HUDEP-2 (cell line): Measurements from ENCODE around the gene GRK2.

Source experiments
- DNase-seq, 76 experiments: peaks; one replicate each; lab custom pipeline; 2025; ENCODE audit not compliant: unreplicated experiment in 76 of 76; lab: John Stamatoyannopoulos, UW

GRK2 gene

DNA sequence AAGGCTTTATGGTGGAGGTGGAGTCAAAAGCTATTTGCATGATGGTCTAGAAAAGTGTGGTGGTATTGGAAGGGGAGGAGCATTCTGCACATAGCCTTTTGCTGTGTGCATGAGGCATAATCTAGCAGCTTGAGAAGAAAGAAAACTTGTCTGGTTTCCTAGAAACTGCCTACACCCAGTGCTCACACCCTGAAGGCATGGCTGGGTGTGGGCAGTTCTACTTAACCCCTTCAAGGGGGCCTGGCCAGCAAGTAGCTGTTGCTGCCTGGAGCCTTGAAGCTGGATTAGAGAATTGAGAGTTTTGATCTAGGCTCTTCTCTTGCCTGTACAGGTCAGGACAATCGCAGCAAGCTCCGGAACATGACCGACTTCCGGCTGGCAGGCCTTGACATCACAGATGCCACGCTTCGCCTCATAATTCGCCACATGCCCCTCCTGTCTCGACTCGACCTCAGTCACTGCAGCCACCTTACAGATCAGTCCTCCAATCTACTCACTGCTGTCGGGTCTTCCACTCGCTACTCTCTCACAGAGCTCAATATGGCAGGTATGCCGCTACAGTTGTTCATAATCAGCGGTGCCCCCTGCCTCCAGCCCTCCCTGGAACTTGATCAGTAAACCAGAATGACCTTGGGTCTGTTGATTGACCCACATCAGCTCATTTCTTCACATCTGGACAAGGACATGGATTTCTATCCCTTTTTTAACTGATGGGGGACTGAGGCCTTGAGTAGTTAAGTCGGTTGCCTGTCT is 12.2 kb upstream of the GRK2 start:
- peak in 66 of 76 experiments; percentile 15 to 86 (median 50) for DNase-seq

DNA sequence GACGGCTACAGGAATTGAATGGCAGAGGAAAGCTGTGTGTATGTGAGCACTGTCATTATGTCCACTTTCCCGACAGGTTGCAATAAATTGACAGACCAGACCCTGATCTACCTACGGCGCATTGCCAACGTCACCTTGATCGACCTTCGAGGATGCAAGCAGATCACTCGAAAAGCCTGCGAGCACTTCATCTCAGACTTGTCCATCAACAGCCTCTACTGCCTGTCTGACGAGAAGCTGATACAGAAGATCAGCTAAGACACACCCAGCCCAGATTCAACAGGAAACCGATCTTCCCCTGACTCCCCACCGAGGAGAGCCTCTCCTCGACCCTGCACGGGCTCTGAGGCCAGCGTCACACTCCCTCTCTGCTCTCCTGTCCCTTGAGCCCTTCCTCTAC is 11.5 kb upstream of the GRK2 start:
- DNase-seq: peak in 5 of 76 experiments; percentile 10 to 27 (median 10)

DNA sequence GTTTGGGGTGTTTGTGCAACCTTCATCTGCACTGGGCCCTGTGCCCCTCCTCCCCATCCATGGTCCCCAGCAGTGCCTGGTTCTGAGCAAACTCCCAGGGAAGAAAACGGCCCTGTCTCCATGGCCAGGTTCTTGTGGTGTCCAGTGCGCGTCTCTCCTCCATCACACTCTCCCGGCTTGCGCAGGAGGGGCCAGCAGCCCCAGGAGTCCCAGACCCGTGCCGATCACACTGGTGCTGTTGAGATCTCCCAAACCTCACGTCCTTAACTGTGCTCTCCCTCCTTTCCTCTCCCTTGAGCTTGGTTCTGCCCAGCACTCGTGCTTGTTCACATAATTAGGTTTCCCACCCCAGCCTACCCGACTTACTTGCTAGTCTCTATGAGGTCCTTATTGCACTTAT is 10.9 kb upstream of the GRK2 start:
- no peak for DNase-seq

DNA sequence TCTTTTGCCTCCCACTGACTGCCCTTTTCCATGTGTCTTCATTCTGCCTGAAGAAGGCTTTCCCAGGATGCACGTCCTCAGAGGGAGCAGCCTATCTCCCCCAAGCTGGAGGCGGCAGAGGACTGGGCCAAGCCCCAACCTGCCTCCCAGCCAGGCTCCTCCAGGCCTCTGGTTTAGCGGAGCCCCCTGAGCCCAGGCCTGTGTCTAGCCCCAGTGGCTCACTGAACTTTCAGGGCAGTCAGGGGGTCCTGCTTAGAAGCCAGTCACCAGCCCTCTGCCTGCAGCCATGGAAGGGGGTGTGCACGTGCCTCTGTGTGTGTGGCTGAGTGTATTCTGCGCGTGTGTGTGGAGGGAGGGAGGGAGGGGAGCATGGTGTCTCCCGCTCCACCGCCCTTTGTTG is 10.4 kb upstream of the GRK2 start:
- no peak for DNase-seq

DNA sequence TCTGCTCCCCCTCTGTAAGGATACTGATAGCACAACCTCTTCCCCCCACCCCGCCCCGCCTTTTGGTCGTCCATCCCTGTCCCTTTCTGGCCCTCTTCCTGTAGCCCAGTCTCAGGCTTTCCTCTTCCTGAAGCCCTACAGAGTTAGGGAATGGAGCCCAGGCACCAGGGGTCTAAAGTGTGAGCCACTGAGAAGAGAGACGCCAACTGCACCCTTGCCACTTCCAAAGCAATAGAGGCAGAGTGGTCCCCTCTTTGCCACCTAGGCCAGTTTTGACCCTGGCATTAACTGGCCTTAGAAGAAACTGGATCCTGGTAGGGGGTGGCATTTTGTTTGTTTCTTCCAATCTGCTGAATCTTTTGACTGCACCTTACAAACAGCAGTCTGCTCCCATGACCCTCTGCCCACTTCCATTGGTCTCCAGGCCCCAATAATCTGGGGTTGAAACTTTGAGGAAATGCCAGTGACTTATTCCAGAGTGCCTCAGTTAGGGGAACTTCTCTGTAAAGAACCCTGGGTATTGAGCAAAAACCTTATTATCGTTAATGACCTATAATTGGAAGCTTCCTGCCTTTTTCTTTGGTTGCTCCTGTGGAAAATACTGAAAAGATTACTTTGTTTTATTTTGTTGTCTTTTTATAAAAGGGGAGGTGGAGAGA is 9.7 kb upstream of the GRK2 start:
- DNase-seq: no peak

DNA sequence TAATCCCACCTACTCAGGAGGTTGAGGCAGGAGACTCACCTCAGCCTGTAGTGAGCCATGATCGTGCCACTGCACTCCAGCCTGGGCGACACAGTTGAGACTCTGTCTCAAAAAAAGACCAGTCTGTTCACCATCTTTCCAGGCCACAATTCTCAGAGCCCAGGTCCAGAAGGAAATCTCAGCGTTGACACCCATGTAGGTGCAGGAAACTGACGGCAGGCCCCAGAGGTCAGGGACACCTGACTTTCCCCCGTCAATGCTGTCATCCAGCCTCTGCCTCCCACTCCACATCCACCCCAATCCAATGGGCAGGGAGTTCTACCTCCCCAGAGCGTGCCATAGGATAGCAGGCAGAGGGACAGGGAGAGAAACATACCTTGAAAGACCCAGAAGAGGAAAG is 5.9 kb upstream of the GRK2 start:
- no peak for DNase-seq

DNA sequence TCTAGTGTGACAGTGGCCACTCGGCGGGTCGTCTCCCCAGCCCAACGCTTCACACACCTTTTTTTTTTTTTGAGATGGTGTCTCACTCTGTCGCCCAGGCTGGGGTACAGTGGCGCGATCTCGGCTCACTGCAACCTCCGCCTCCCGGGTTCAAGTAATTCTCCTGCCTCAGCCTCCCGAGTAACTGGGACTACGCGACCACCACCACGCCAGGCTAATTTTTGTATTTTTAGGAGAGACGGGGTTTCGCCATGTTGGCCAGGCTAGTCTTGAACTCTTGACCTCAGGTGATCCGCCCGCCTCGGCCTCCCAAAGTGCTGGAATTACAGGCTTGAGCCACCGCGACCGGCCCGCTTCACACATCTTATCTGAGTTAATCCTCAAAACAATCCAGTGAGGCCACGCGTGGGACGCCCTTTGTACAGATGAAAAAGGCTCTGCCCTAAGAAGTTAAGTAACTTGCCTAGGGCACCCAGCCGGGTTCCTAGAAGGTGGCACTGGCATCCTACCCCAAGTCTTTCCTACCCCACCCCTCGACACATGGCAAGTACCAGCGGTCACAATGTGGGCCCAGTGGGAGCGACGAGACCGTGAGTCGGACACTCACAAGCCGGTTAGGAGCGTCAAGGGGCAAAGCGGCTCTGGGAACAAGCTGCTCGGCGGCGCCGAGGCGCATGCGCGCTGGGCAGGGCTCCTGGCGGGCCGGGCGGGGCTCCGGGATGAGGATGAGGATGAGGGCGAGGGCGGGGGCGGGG is 5.2 kb upstream of the GRK2 start:
- DNase-seq: peak in 25 of 76 experiments; percentile 7 to 52 (median 24)

DNA sequence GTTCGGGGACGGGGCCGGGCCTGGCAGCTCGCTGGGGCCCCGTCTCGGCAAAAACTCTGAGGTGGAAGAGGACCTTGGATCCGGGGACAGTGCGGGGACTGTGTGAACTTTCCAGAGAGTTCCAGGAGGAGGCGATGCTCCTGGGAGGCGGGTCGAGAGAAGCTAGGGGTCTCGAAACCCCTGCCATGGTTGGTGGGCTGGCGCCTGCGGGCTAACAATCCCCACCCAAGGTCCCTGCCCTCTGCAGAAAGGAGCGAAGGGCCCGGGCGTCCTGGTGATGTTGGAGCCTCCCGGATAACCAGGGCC is 4.7 kb upstream of the GRK2 start:
- DNase-seq: no peak

DNA sequence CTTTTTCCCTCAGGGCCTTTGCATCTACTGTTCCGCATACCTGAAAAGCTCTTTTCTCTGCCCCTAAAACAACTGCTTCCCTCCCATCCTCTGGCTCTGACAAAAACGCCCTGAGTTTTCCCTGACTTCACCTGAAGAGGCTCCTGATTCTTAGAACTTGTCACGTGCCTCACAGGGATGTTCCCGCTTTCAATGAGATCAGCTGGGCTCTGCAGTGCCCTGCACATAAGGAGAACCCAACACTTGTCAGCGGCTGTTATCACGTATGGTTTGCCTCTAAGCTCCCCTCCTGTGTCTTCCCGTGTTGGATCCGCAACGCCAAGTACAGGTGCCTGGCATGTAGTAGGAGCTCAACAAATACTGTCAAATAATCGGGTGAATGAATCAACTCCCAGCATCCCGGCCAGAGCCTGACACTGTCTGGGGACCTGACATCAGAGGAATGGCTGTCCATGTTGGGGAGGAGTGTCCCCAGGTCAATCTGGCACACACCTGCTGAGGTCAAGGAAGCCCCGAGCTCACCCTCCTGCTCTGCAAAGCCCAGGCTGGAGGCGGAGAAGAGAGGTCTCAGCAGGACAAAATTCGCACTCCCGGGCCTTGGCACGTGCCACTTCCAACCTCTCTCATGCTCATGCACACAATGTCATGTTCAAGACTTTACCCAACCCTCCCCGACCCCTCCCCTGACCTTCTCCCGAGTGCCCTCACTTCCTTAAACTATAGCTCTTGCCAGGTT is 4.2 kb upstream of the GRK2 start:
- DNase-seq: no peak

DNA sequence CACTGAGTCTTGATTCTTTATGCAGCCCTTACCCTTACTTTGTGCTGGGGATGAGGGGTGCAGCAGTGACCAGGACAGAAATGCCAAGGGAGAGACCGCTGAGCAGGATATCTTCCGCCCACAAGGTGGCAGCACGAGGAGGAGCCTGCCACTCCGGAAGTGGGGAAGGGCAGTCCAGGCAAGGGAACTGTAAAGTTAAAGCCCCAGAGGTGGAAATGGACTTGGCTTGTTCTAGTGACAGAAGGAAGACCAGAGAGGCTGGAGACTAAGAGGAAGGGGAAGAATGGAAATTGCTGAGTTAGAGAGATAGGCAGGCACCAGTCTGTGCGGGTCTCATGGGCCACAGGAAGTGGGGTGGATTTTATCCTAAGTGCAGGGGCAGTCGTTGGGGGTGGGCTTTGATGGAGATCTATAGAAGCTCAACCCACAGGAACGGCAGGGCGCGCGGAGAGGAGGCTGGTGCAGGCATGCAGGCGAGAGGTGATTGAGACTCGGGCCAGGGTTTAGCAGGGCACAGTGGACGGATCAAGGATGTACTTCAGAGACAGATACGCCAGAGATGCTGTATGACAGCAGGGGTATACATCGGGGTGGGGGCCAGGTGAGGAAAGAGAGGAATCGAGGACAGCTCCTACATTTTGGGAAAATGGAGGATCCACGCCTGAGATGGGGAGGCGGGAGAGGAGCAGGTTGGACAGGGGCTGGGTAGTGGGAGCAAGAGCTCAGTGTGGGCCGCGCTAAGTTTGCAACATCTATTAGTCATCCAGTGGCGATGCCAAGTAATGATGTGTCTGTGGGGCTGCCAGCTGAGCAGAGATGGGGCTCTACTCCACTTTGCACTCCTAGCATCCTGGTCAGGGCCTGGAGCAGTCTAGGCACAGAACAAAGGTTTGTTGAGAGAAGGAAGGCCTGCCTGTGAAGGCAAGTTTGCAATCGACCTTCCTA is 3.3 kb upstream of the GRK2 start:
- peak in 70 of 76 experiments; percentile 17 to 85 (median 63) for DNase-seq

DNA sequence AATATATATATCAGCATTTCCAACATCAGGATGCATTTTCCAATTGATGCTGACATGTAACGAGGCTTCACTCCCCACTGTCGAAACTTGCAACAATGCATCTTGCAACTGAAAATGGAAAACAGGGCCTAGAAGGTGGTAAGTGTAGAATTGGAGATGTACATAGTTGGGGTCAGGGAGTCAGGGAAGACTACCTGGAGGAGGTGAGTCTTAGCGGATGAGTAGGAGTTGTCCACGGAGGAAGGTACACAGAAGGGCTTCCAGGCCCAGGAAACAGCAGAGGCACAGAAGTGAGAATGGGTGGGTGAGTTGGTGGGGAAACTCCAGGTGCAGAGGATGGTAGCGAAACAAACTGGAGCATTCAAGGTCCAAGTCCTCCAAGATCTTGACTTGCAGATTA is 2.0 kb upstream of the GRK2 start:
- DNase-seq: no peak

DNA sequence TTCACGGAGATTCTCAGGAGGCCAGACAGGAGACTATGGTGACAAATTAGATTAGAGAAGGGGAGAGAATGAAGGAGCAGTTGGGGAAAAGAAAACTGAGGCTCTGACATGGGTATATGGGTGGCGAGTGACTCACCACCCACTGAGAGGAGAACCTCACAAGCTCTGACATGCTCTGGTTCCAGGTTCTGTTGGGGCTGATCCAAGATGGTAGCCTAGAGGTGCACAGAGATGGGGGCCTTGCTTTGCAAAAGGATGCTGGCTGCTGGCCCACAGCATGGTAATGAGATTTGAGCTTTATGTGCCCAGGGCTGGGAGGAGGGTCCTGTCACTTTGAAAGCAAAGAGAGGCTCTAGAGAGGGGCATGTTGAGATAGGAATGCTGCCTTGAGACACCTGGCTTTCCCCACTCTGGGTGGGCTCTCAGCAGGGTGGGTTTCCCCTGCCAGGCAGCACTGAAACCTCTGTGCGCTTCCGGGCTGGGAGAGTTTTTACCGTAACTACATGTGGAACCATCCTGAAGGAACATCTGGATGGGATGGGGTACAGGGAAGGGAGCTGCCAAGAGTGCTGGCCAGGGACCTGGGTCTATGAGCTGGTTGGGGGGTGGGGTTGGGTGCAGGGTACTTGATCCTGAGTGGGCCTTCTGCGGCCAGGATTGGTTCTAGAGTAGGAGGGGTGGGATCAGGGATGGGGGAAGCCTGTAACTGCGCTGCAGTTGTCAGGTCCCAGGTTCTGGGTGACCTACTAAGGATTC is 1.2 kb upstream of the GRK2 start:
- DNase-seq: no peak

DNA sequence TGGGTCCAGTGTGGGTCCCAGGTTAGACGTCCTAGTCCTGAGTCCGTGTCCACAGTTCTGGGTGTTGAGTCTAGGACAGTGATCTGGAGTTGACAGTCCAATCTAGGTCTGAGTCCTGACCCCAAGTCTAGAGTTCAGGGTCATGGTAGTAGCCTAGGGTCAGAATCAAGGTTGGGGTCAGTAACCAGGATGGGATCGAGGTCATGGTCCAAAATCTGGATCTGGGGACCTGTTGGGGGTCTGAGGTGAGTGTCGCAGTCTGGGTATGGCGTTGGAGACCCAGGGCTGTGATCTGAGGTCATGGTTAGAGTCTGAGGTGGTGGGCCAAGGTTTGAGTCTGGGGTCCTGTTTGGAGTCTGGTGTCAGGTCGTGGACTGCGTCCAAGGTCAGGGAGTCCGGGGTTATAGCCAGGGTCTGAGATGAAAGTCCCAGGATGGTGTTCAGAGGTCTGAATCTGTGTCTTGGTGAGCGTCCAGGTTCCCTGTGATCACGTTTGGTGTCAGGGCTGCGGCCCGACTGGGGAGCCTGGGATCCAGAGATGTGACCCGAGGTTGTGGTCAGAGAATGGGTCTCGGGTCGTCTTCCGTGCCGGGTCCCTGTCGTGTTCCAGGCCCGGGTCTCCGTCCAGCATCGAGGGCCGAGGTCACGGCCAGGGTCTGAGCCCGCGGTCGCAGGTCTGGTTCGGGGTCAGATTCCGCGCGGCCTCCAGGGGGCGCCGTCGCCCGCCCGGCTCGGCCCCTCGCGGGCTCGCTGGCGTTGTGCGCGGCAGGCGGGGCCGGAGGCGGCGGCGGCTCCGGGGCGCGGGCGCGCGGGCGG is 432 bp upstream of the GRK2 start:
- DNase-seq: peak in 51 of 76 experiments; percentile 20 to 82 (median 57)

DNA sequence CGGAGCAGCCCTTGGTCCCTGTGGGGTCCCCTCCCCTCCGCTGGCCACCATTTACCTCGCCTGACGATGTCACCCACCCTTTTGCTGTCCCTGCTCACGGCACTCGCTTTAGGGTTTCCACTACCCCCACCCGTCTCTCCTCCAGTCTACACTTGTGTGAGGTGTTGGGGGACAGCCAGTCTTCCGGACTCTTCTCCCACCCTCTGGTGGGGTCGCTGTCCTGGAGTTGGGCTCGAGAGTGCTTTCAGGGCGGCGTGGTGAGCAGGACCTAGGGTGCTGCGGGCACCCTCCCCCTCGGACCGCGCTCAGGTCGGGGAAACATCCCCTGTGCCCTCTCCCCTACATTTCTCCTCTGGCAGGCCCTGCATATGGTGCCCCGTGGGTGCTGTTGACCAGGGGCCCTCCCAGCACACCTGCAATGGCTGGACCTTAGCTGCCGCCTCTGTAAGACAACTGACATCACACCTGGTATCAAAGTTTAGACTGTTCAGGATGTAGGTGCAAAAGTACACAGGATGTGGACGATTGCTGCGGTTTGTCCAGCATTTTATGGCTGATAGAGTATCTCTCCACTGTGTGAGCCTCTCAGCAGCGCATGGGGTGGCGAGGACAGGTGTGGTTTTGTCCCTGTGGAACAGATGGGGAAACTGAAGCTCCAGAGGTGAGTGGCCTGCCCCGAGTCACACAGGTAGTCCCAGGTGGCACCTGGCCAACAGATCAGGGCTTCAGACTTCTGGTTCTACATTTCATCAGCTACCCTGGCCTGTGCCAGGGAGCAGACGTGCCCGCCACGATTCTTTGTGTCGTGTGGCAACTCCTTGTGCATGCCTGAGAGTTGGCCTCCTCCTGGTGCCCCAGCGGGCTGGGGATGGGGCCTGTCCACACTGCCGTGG is 1.2 kb downstream of the GRK2 start:
- peak in 4 of 76 experiments; percentile 11 to 14 (median 14) for DNase-seq

DNA sequence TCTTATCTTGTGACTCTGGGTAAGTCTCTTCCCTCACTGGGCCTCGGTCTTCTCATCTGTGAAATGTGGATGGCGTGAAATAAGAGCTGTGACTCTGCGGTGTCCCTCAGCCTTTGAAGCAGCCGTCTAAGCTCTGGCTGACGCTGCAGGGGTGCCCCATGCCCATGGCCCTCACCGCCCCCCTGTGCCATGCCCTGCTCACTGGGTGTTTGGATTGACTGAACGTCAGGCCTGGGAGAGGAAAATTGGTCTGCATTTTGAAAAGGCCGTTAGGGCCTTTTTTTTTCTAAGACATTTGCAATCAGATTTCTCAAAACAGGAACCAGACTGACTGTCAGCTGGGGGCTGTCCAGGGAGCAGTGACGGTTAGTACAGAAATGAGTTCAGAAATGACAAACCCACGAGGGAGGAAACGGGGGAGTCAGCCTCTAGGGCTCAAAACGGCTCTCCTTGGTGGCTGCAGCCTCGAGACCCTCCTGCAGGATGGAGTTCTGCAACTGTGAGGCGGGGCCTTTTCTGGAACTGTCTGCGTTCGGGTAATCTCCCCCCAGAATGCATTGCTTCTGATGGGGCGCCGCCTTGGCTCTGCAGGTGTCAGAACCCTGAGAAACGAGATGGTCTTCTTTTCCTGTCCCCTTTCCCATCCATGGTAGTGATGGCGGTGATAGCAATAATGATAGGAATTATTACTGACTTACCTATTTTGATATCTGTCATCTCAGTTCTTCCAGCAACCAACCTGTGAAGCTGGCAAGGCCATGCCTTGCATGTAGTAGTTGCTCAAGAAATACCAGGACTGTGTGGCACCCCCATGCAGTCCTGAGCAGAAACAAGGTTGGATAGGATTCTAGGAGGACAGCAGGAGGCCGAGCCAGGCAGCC is 2.0 kb downstream of the GRK2 start:
- peak in 5 of 76 experiments; percentile 13 to 41 (median 18) for DNase-seq

DNA sequence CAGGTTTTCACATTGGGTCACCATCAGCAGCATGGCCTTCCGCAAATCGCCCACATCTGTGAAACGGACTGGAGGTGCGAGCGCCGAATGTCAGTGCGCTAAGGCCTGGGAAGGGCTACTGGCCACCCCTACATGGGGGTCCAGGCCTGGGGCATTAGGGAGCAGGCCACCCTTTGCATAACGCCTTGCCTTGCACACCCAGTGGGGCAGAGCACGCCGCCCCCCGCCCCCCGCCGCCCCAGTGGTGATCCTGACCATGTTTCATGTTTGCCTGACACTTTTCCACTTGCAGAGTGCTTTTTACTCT is 2.6 kb downstream of the GRK2 start:
- no peak for DNase-seq
